HFF-Myc (cell line): ENCODE results near the gene FMOD.

ENCODE experiments used
- DNase-seq: peaks from one replicate; pipeline ENCODE4 v3.0.0-alpha.2; 2011; ENCODE audit warnings: low read depth; ENCODE audit errors: extremely low read depth
- H3K4me3 ChIP-seq: replicated peaks from 2 replicates; pipeline ENCODE4 v1.5.1; 2011; ENCODE audit warnings: low read depth, mild to moderate bottlenecking, control low read depth, low read length
- CTCF ChIP-seq: IDR thresholded peaks from 2 replicates; pipeline ENCODE4 v1.5.1; 2012; ENCODE audit warnings: mild to moderate bottlenecking, low read depth, low read length, control low read depth; ENCODE audit errors: missing control alignments

Gene FMOD

GRCh38 chr1:203291201-203292096 lies 59.5 kb downstream of the FMOD start:
- H3K4me3 ChIP-seq, result no peak overlapping the region
- DNase-seq, result no peak
- no peak for TF ChIP-seq CTCF
